Measurements from ENCODE around the gene RSPH9.

Gene RSPH9

GRCh38 chr6:43714311-43715055, 69.6 kb downstream of the RSPH9 start:
- no peak for DNase-seq

GRCh38 chr6:43715056-43715788, 70.4 kb downstream of the RSPH9 start:
- DNase-seq = no peak

- no peak for DNase-seq
These were observed 71.3 kb downstream of the RSPH9 start for GRCh38 chr6:43716099-43716498.

DNA sequence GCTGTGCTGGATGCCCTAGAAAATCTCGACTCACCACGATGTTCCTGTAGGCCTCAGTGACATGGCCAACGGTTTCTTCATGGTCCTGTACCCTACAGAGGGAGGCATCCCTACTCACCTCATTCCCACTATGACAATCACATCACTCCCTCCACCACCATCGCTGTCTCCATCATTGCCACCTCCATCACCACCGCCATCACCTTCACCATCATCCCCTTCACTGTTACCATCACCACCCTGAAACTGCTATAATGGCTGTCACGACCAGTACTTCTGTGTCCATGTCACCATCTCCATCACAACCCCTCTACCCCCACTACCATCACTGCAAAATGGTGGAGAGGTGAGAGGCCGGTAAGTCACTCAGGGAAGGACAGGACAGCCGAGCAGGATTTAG, 72.6 kb downstream of the RSPH9 start:
- DNase-seq = no peak

DNA sequence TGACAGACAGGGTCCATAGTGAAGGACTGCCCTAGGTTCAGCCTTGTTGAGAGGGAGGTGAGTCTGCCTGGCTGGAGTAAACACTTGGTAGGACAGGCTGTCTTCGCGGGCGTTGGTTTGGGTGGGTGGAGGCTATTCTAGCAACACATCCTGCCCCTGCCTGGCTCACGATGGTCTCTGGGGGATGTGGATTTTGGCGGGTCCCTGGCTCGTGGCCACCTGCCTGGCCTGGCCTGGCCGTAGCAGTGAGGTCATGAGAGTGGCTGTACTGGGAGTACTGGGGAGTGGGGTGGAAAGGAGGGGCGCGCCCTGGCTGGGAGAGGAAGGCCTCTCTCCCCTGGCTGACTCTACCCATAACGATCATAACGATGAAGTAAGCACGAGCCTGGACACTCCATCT, 73.0 kb downstream of the RSPH9 start:
- no peak for DNase-seq

- DNase-seq = no peak
These were observed 73.7 kb downstream of the RSPH9 start for GRCh38 chr6:43718387-43719105.

- no peak for DNase-seq
These were observed 74.7 kb downstream of the RSPH9 start for GRCh38 chr6:43719511-43719910.

- DNase-seq = no peak
These were observed 76.2 kb downstream of the RSPH9 start for GRCh38 chr6:43720999-43721398.

All from activated CD8-positive, alpha-beta memory T cell treated with anti-CD3 and anti-CD28 coated beads for 24 hours (primary cell).